Effector memory CD8-positive, alpha-beta T cell (primary cell): Measurements from ENCODE around the gene GPR152.

Experiments used
- ATAC-seq: fragments of 150-1000 bp; cut with Tn5 transposase; replicated peaks from 2 replicates; pipeline ENCODE4 v1.10.0; 2021; ENCODE audit warnings: mild to moderate bottlenecking, moderate library complexity
- DNase-seq, 3 experiments: peaks; one replicate each; pipeline ENCODE4 v3.0.0; 2021
- H3K27ac Mint-ChIP-seq, 2 donors: one replicate each; pipeline ENCODE4 v1.8.0; 2022; ENCODE audit warnings: mild to moderate bottlenecking in 2 of 2, mixed read lengths in 2 of 2, moderate library complexity in 2 of 2
- H3K27me3 Mint-ChIP-seq, 2 donors: one replicate each; pipeline ENCODE4 v1.8.0; 2022; ENCODE audit warnings: mixed read lengths in 2 of 2
- H3K36me3 Mint-ChIP-seq: one replicate; pipeline ENCODE4 v1.8.0; 2022; ENCODE audit warnings: mild to moderate bottlenecking, moderate library complexity, mixed read lengths; ENCODE audit not compliant: insufficient read depth
- H3K4me1 Mint-ChIP-seq, 2 donors: one replicate each; pipeline ENCODE4 v1.8.0; 2022; ENCODE audit warnings: low read depth in 2 of 2, mixed read lengths in 2 of 2
- H3K4me3 Mint-ChIP-seq, 2 donors: one replicate each; pipeline ENCODE4 v1.8.0; 2022; ENCODE audit warnings: mild to moderate bottlenecking in 2 of 2, mixed read lengths in 2 of 2, moderate library complexity in 2 of 2
- H3K9me3 Mint-ChIP-seq, 2 donors: one replicate each; pipeline ENCODE4 v1.8.0; 2022; ENCODE audit warnings: mixed read lengths in 2 of 2
- total RNA-seq, 9 experiments: gene quantifications; one replicate each; lab custom pipeline; 2026; lab: John Stamatoyannopoulos, UW

Gene GPR152
- 0 reads per million in 9 experiments for total RNA-seq

GRCh38 chr11:67452141-67452952 lies at the start of gene GPR152:
TSS of gene GPR152 (minus strand) at chr11:67452729. CDS start at chr11:67452724, 5 bp downstream.
- Mint-ChIP-seq H3K27me3 (no peaks in the 10 kb centered on the region), H3K36me3 (peaks cover 2% of the 10 kb centered on the region), H3K4me3 (no peak within 1 kb of the TSS), H3K9me3 (no peaks in the 10 kb centered on the region), H3K4me1 (peaks cover 18 to 21% of the 10 kb centered on the region in 2 donors), H3K27ac (peak within 1 kb of the TSS in 1 of 2 donors; percentile 46)
- DNase-seq (no peak), ATAC-seq (no peak)

GRCh38 chr11:67501854-67502253 lies 49.3 kb upstream of the GPR152 start:
- no peak for ATAC-seq
- Mint-ChIP-seq H3K36me3 (peaks cover 69% of the 10 kb centered on the region), H3K4me1 (peaks cover 36 to 38% of the 10 kb centered on the region in 2 donors), H3K27ac (peak overlapping the region in 1 of 2 donors; percentile 75), H3K27me3 (no peaks in the 10 kb centered on the region), H3K4me3 (no peak overlapping the region), H3K9me3 (no peaks in the 10 kb centered on the region)
- DNase-seq: no peak

- Mint-ChIP-seq H3K27me3 (no peaks in the 10 kb centered on the region), H3K27ac (peak overlapping the region; percentile 75 to 82), H3K4me3 (no peak overlapping the region), H3K36me3 (peaks cover 66% of the 10 kb centered on the region), H3K4me1 (peaks cover 31% of the 10 kb centered on the region in 2 donors), H3K9me3 (no peaks in the 10 kb centered on the region)
- DNase-seq: no peak
- ATAC-seq: no peak
Observed at GRCh38 chr11:67500831-67501715, 48.5 kb upstream of the GPR152 start.

- peaks cover 25 to 26% of the 10 kb centered on the region in 2 donors for H3K4me1 Mint-ChIP-seq
- DNase-seq (no peak), ATAC-seq (no peak)
- H3K36me3 Mint-ChIP-seq: peaks cover 60% of the 10 kb centered on the region
- H3K27ac Mint-ChIP-seq: peak overlapping the region; percentile 75 to 82
- no peaks in the 10 kb centered on the region for H3K27me3 Mint-ChIP-seq
- H3K9me3 Mint-ChIP-seq: no peaks in the 10 kb centered on the region
- H3K4me3 Mint-ChIP-seq: no peak overlapping the region
Observed at GRCh38 chr11:67500484-67500821, 47.9 kb upstream of the GPR152 start.

- DNase-seq: no peak
- Mint-ChIP-seq H3K36me3 (peaks cover 58% of the 10 kb centered on the region), H3K4me3 (no peak overlapping the region), H3K4me1 (peaks cover 24% of the 10 kb centered on the region in 2 donors), H3K9me3 (no peaks in the 10 kb centered on the region), H3K27me3 (no peaks in the 10 kb centered on the region), H3K27ac (no peak overlapping the region)
- ATAC-seq: no peak
Observed at GRCh38 chr11:67499808-67500483, 47.4 kb upstream of the GPR152 start.

GRCh38 chr11:67498544-67498972 lies 46.0 kb upstream of the GPR152 start:
- no peak overlapping the region for H3K27ac Mint-ChIP-seq
- no peaks in the 10 kb centered on the region for H3K9me3 Mint-ChIP-seq
- peaks cover 51% of the 10 kb centered on the region for H3K36me3 Mint-ChIP-seq
- H3K4me1 Mint-ChIP-seq: peaks cover 21 to 24% of the 10 kb centered on the region in 2 donors
- no peak for ATAC-seq
- no peak overlapping the region for H3K4me3 Mint-ChIP-seq
- DNase-seq: no peak
- no peaks in the 10 kb centered on the region for H3K27me3 Mint-ChIP-seq

- Mint-ChIP-seq H3K36me3 (peaks cover 47% of the 10 kb centered on the region), H3K9me3 (no peaks in the 10 kb centered on the region), H3K27ac (peak overlapping the region in 1 of 2 donors; percentile 12), H3K27me3 (no peaks in the 10 kb centered on the region), H3K4me3 (no peak overlapping the region), H3K4me1 (peaks cover 14 to 17% of the 10 kb centered on the region in 2 donors)
- no peak for DNase-seq
- no peak for ATAC-seq
Observed at GRCh38 chr11:67497656-67498291, 45.2 kb upstream of the GPR152 start.

GRCh38 chr11:67496113-67496512 lies 43.6 kb upstream of the GPR152 start:
- peak overlapping the region; percentile 38 to 72 for H3K27ac Mint-ChIP-seq
- H3K4me3 Mint-ChIP-seq: no peak overlapping the region
- H3K9me3 Mint-ChIP-seq: no peaks in the 10 kb centered on the region
- DNase-seq: no peak
- no peaks in the 10 kb centered on the region for H3K27me3 Mint-ChIP-seq
- peaks cover 9 to 13% of the 10 kb centered on the region in 2 donors for H3K4me1 Mint-ChIP-seq
- ATAC-seq: no peak
- peaks cover 47% of the 10 kb centered on the region for H3K36me3 Mint-ChIP-seq

GRCh38 chr11:67495234-67496005 lies 42.9 kb upstream of the GPR152 start:
- DNase-seq: no peak
- ATAC-seq: no peak
- peak overlapping the region; percentile 38 to 72 for H3K27ac Mint-ChIP-seq
- peaks cover 2 to 9% of the 10 kb centered on the region in 2 donors for H3K4me1 Mint-ChIP-seq
- no peaks in the 10 kb centered on the region for H3K27me3 Mint-ChIP-seq
- no peaks in the 10 kb centered on the region for H3K9me3 Mint-ChIP-seq
- peaks cover 47% of the 10 kb centered on the region for H3K36me3 Mint-ChIP-seq
- no peak overlapping the region for H3K4me3 Mint-ChIP-seq

GRCh38 chr11:67494371-67495233 lies 42.1 kb upstream of the GPR152 start:
- no peak for ATAC-seq
- Mint-ChIP-seq H3K27me3 (no peaks in the 10 kb centered on the region), H3K4me3 (no peak overlapping the region), H3K4me1 (peaks cover 5 to 13% of the 10 kb centered on the region in 2 donors), H3K9me3 (no peaks in the 10 kb centered on the region), H3K36me3 (peaks cover 52% of the 10 kb centered on the region), H3K27ac (no peak overlapping the region)
- no peak for DNase-seq

- Mint-ChIP-seq H3K36me3 (peaks cover 48% of the 10 kb centered on the region), H3K4me1 (peaks cover 5 to 15% of the 10 kb centered on the region in 2 donors), H3K9me3 (no peaks in the 10 kb centered on the region), H3K4me3 (no peak overlapping the region), H3K27ac (no peak overlapping the region), H3K27me3 (no peaks in the 10 kb centered on the region)
- DNase-seq (no peak), ATAC-seq (no peak)
Observed at GRCh38 chr11:67493548-67494370, 41.2 kb upstream of the GPR152 start.
